ENCODE results near the gene RUNDC1.
A peak's percentile ranks its signal among the peaks of the same experiment; 100 is the strongest.
"Not testable (repeated sequence)": the region's sequence is repeated elsewhere in the genome, so short reads cannot be mapped to it uniquely, and the experiment has no call there.

RUNDC1 gene

GRCh38 chr17:42992872-42993271, 12.5 kb downstream of the RUNDC1 start:
- no peak for DNase-seq

- not testable (repeated sequence) for DNase-seq
Measured at GRCh38 chr17:42993913-42994312, 13.5 kb downstream of the RUNDC1 start.

- DNase-seq = no peak
Measured at GRCh38 chr17:42997390-42997983, 17.1 kb downstream of the RUNDC1 start.

GRCh38 chr17:42997984-42998938, 17.9 kb downstream of the RUNDC1 start, which contains the start of gene RPL27:
RPL27 (plus strand) TSS chr17:42998419; CDS start chr17:42998751, 332 bp downstream.
- peak; percentile 99 for DNase-seq

- no peak for DNase-seq
Measured at GRCh38 chr17:42999003-42999525, 18.7 kb downstream of the RUNDC1 start.

GRCh38 chr17:43000894-43001293, 20.5 kb downstream of the RUNDC1 start:
- not testable (repeated sequence) for DNase-seq

- DNase-seq = no peak
Measured at GRCh38 chr17:43003542-43004172, 23.3 kb downstream of the RUNDC1 start.

- DNase-seq = peak; percentile 92
Measured at GRCh38 chr17:43006639-43007551, 26.5 kb downstream of the RUNDC1 start, which contains the start of gene IFI35. IFI35 (plus strand) TSS chr17:43006784; CDS start chr17:43006948, 164 bp downstream.

- no peak for DNase-seq
Measured at GRCh38 chr17:43010667-43011308, 30.4 kb downstream of the RUNDC1 start.

- DNase-seq = no peak
Measured at GRCh38 chr17:43011728-43012472, 31.5 kb downstream of the RUNDC1 start.

- no peak for DNase-seq
Measured at GRCh38 chr17:43013296-43013695, 32.9 kb downstream of the RUNDC1 start.

- DNase-seq = no peak
Measured at GRCh38 chr17:43014020-43014648, 33.8 kb downstream of the RUNDC1 start.

- DNase-seq = no peak
Measured at GRCh38 chr17:43014649-43015542, 34.5 kb downstream of the RUNDC1 start.

- no peak for DNase-seq
Measured at GRCh38 chr17:43015579-43015978, 35.2 kb downstream of the RUNDC1 start.

GRCh38 chr17:43016216-43016615, 35.9 kb downstream of the RUNDC1 start:
- no peak for DNase-seq

- peak; percentile 38 for DNase-seq
Measured at GRCh38 chr17:43018008-43018853, 37.9 kb downstream of the RUNDC1 start.

GRCh38 chr17:43018932-43019331, 38.6 kb downstream of the RUNDC1 start:
- no peak for DNase-seq

- DNase-seq = no peak
Measured at GRCh38 chr17:43019418-43019817, 39.1 kb downstream of the RUNDC1 start.
